NCI-H2196 treated with DMSO at 0.1 percent for 48 hours (cell line): ENCODE measurements around the gene SLIT3.

ENCODE experiments used
- DNase-seq: peaks from one replicate; lab custom pipeline; 2025; ENCODE audit not compliant: unreplicated experiment; lab: John Stamatoyannopoulos, UW

The SLIT3 gene

GRCh38 chr5:168976311-168976970 is 324.5 kb downstream of the SLIT3 start:
- no peak for DNase-seq

GRCh38 chr5:168975331-168975730 is 325.6 kb downstream of the SLIT3 start:
- no peak for DNase-seq

- no peak for DNase-seq
Observed at GRCh38 chr5:168974082-168974481, 326.9 kb downstream of the SLIT3 start.

- DNase-seq, result no peak
Observed at GRCh38 chr5:168972731-168973130, 328.2 kb downstream of the SLIT3 start.

GRCh38 chr5:168971100-168971499 is 329.8 kb downstream of the SLIT3 start:
- DNase-seq, result no peak

- DNase-seq, result no peak
Observed at GRCh38 chr5:168969326-168969886, 331.5 kb downstream of the SLIT3 start.

GRCh38 chr5:168967882-168968620 is 332.9 kb downstream of the SLIT3 start:
- no peak for DNase-seq

GRCh38 chr5:168965638-168966037 is 335.3 kb downstream of the SLIT3 start:
- DNase-seq, result no peak

GRCh38 chr5:168964182-168964581 is 336.8 kb downstream of the SLIT3 start:
- DNase-seq, result no peak

- no peak for DNase-seq
Observed at GRCh38 chr5:168962306-168962705, 338.6 kb downstream of the SLIT3 start.

GRCh38 chr5:168961681-168962080 is 339.3 kb downstream of the SLIT3 start:
- DNase-seq, result no peak

- DNase-seq, result no peak
Observed at GRCh38 chr5:168960497-168960896, 340.4 kb downstream of the SLIT3 start.

GRCh38 chr5:168953351-168953750 is 347.6 kb downstream of the SLIT3 start:
- DNase-seq, result no peak

- no peak for DNase-seq
Observed at GRCh38 chr5:168952196-168952595, 348.7 kb downstream of the SLIT3 start.

GRCh38 chr5:168951769-168952168 is 349.2 kb downstream of the SLIT3 start:
- no peak for DNase-seq

- DNase-seq, result no peak
Observed at GRCh38 chr5:168951356-168951755, 349.6 kb downstream of the SLIT3 start.

GRCh38 chr5:168950241-168950951 is 350.5 kb downstream of the SLIT3 start:
- DNase-seq, result no peak

GRCh38 chr5:168948746-168949145 is 352.2 kb downstream of the SLIT3 start:
- no peak for DNase-seq

GRCh38 chr5:168947212-168947868 is 353.6 kb downstream of the SLIT3 start:
- DNase-seq, result no peak

- no peak for DNase-seq
Observed at GRCh38 chr5:168946363-168946762, 354.6 kb downstream of the SLIT3 start.

GRCh38 chr5:168944004-168944403 is 356.9 kb downstream of the SLIT3 start:
- no peak for DNase-seq
